BE2C (cell line): ENCODE results near the gene OR10H3.
"Not testable (repeated sequence)": the region's sequence is repeated elsewhere in the genome, so short reads cannot be mapped to it uniquely, and the experiment has no call there.

Experiments
- DNase-seq: peaks from one replicate; pipeline ENCODE4 v3.0.0-alpha.2; 2020
- H3K27me3 ChIP-seq: fragments of 250-450 bp; sonication (Bioruptor Pico); 2 replicates; pipeline ENCODE4 v1.5.1; 2020; ENCODE audit warnings: mild to moderate bottlenecking
- H3K36me3 ChIP-seq: fragments of 250-450 bp; sonication (Bioruptor Pico); 2 replicates; pipeline ENCODE4 v1.5.1; 2020; ENCODE audit warnings: mild to moderate bottlenecking
- H3K4me1 ChIP-seq: fragments of 250-450 bp; sonication (Bioruptor Pico); 2 replicates; pipeline ENCODE4 v1.5.1; 2020
- H3K4me3 ChIP-seq: 2 replicates; pipeline ENCODE4 v1.5.1; 2011; ENCODE audit warnings: low read depth, low read length
- H3K9me3 ChIP-seq: fragments of 250-450 bp; sonication (Bioruptor Pico); 2 replicates; pipeline ENCODE4 v1.5.1; 2020
- CTCF ChIP-seq: IDR thresholded peaks from 2 replicates; pipeline ENCODE4 v1.5.1; 2012; ENCODE audit warnings: mild to moderate bottlenecking, low read depth, low read length

Gene OR10H3

DNA sequence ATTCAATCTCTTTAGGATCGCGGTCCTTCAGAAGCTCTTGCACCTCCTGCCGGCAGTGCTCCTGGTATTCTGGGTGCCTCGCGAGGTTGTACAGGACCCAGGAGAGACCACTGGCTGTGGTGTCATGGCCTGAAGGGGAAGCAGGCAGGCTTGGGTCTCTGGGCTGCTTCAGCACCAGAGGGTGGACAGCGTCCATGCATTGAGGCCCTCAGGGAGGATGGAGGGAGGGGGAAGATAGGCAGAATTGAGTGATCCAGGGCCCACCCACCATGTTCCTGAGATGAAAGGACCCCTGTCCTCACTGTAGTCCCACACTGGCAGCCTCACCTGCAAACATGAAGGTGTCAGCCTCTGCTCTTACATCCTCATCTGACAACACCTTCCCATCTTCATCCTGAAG, 31.8 kb downstream of the OR10H3 start:
- Histone ChIP-seq H3K4me3 (no peak overlapping the region), H3K36me3 (no peaks in the 10 kb centered on the region), H3K4me1 (no peaks in the 10 kb centered on the region), H3K9me3 (no peaks in the 10 kb centered on the region), H3K27me3 (no peaks in the 10 kb centered on the region)
- TF ChIP-seq CTCF = no peak
- DNase-seq = no peak

GRCh38 chr19:15774159-15774558, 36.4 kb downstream of the OR10H3 start:
- H3K36me3 ChIP-seq, H3K4me1 ChIP-seq, H3K27me3 ChIP-seq, DNase-seq, H3K9me3 ChIP-seq, H3K4me3 ChIP-seq: not testable (repeated sequence)

DNA sequence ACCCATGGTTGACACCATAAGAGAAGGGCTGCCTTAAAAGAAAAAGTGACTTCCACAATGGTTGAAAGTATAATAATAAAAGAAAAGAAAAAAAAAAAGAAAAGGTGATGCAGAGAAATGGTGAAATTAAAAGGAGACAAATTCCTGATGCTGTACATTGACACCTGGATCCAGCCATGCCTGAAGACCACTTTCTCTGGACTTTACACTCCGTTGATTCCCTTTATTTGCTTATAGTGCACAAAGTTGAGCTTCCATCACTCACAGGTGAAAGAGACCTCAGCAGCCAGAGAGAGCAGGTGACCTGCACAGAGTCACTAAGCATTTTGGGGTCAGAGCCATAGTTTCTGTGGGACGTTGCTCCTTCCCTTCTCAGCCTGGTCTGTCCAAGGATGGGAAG, 37.5 kb downstream of the OR10H3 start:
- Histone ChIP-seq H3K36me3 (no peaks in the 10 kb centered on the region), H3K4me1 (no peaks in the 10 kb centered on the region), H3K4me3 (no peak overlapping the region), H3K9me3 (no peaks in the 10 kb centered on the region), H3K27me3 (no peaks in the 10 kb centered on the region)
- no peak for TF ChIP-seq CTCF
- no peak for DNase-seq

DNA sequence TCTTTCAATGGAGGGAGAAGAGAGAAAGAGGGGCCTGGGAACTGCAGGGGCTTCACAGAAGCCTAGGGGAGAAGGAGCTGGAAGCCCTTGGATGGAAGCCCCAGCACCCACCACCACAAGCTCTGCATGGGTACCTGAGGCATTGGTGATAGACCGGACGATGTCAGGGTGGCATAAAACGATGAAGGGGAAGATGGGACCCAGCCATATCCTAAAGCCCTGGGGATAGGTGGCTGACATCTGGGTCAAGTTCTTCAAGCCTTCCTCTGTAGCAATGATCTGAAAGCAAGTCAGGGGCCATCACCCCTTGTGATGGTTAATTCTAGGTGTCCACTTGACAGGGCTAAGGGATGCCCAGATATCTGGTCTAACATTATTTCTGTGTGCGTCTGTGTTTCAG, 38.5 kb downstream of the OR10H3 start:
- Histone ChIP-seq H3K4me1 (no peaks in the 10 kb centered on the region), H3K4me3 (no peak overlapping the region), H3K36me3 (no peaks in the 10 kb centered on the region), H3K9me3 (no peaks in the 10 kb centered on the region), H3K27me3 (no peaks in the 10 kb centered on the region)
- no peak for DNase-seq
- TF ChIP-seq CTCF = no peak

DNA sequence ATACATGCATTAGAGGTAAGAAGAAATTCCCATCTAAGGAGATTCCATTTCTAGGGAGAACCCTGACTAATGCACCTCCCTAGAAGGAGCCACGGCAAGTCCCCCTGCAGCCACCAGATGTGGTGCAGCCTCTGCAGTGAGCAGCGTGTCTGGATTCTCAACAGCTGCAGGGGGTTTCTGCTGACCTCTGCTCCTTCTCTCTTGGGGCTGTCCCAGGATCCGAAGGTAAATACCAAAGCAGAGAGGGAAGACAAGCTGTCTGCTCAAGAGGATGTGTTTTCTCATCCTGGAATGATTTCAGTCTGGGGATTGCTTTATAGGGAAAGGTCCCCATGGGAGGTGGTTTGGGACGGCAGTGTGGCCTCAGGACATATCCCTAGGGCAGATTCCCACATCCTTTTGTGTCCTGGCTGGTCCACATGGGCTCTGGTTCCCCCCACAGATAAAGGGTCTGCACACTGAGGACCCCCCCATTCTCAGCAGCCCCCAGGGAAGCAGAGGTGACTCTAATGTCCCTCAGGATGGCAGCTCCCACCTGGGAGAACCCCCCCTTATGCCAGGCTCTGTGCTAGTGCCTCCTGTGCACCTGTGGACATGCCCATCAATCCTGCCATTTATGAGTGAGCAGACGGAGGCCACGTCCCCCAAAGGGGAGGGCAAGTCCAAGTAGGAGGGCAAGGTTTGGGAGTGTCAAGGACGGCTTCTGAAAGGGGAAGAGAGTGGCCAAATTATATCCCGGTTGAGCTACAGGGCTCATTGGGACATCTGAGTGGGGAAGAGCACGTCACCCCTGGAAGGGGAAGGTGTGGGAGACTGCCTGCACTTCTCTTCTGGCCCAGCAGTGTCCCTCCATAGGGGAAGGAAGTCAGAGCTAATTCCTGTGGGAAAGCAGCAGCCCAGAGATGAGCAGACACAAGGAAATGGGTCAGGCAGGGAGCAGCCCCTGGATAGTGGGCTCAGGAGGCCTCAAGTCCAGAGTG, 39.5 kb downstream of the OR10H3 start:
- Histone ChIP-seq H3K4me1 (no peaks in the 10 kb centered on the region), H3K9me3 (no peaks in the 10 kb centered on the region), H3K4me3 (no peak overlapping the region), H3K36me3 (no peaks in the 10 kb centered on the region), H3K27me3 (no peaks in the 10 kb centered on the region)
- no peak for DNase-seq
- TF ChIP-seq CTCF = no peak

DNA sequence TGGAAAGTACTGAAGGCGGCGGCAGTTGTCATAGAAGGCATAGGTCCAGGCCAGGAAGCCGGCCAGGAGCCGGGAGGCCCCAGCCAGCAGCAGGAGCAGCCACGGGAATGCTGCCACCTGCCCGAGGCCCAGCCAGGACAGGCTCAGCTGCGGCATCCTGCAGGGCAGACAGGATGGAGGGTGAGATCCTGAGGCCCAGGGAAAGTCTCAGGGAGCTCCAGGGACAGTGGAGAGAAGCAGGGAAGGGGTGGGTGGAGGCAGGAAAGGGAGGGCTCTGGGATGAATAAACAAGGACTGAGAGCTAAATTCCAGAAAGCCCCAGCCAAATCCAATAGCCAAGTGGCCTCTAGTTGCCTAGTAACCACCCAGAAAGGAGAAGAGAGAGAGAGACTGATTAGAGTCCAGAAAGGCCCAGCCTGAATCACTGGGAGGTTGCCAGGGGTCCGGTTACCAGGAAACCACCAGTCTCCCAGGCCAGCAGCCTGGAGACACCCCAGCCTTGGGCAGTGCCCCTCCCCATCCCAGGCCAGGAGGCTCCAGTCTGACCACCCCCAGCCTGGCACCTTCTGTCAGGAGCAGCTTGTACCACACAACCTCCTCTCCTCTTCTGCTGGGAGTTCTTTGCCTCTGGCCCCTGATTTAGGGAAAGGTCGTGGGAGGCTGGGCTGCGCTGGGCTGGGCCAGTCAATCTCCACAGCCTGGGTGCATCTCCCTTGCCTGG, 42.1 kb downstream of the OR10H3 start:
- no peak for TF ChIP-seq CTCF
- H3K27me3 ChIP-seq = no peaks in the 10 kb centered on the region
- no peak for DNase-seq
- H3K9me3 ChIP-seq = no peaks in the 10 kb centered on the region
- H3K4me1 ChIP-seq = no peaks in the 10 kb centered on the region
- no peaks in the 10 kb centered on the region for H3K36me3 ChIP-seq
- H3K4me3 ChIP-seq = no peak overlapping the region
